Kidney (tissue), 14 donors: ENCODE results near the gene TENT5C. TPM values are rescaled to one million over a fixed set of nuclear protein-coding genes. Genes with fewer than 3 reads are reported as not detected.

Experiments
- DNase-seq, 5 donors: peaks; one replicate each; pipeline ENCODE4 v3.0.0-alpha.2; 2013 to 2020
- FAIRE-seq: peaks from 2 replicates; lab custom pipeline; 2012; peaks lifted over from hg19 to GRCh38; lab: Jason Lieb, UNC
- H3K27ac ChIP-seq, 2 donors: one replicate each; pipeline ENCODE4 v1.7.0; 2013; ENCODE audit warnings: low read depth in 2 of 2, low read length in 2 of 2, inconsistent platforms in 1 of 2
- H3K27me3 ChIP-seq: one replicate; pipeline ENCODE4 v1.7.1; 2013; ENCODE audit warnings: low read length, inconsistent platforms; ENCODE audit not compliant: control insufficient read depth, insufficient read depth
- H3K36me3 ChIP-seq, 3 donors: one replicate each; pipeline versions ENCODE4 v1.7.0 to v1.7.1; 2013; ENCODE audit warnings: low read length in 3 of 3, control low read depth in 1 of 3, inconsistent platforms in 1 of 3; ENCODE audit not compliant: insufficient read depth in 3 of 3, control insufficient read depth in 2 of 3
- H3K4me1 ChIP-seq, 3 donors: one replicate each; pipeline versions ENCODE4 v1.7.0 to v1.7.1; 2013; ENCODE audit warnings: low read length in 3 of 3, inconsistent platforms in 1 of 3, low read depth in 1 of 3; ENCODE audit not compliant: control insufficient read depth in 2 of 3, insufficient read depth in 2 of 3
- H3K4me3 ChIP-seq, 3 donors: one replicate each; pipeline versions ENCODE4 v1.7.0 to v1.8.1; 2013; ENCODE audit warnings: low read length in 3 of 3, control low read depth in 1 of 3, inconsistent platforms in 1 of 3
- H3K9ac ChIP-seq, 3 donors: one replicate each; pipeline versions ENCODE4 v1.7.0 to v1.7.1; 2013; ENCODE audit warnings: low read length in 3 of 3, control low read depth in 1 of 3, inconsistent platforms in 1 of 3
- H3K9me3 ChIP-seq, 3 donors: one replicate each; pipeline versions ENCODE4 v1.7.0 to v1.7.1; 2013; ENCODE audit warnings: low read length in 3 of 3, control low read depth in 1 of 3, inconsistent platforms in 1 of 3; ENCODE audit not compliant: control insufficient read depth in 2 of 3, insufficient read depth in 1 of 3
- intact Hi-C: fragments of 100-400 bp; cut with DNase I; formaldehyde crosslinking; loops from one replicate; pipeline ENCODE4 v1.11.1; 2022
- polyA plus RNA-seq: library from polyadenylated mRNA; stranded (reverse); fragments of 350-450 nt; fragmentation: Illumina TruSeq; extraction: RNeasy Lipid Tissue Mini Kit (QIAGEN cat#74804); gene quantifications from one replicate; pipeline ENCODE4 v1.2.3, GENCODE V29; 2014; ENCODE audit warnings: low read depth, low replicate concordance; ENCODE audit not compliant: insufficient read depth
- total RNA-seq: library from RNA; stranded (reverse); fragmentation: NEBNext Ultra II Directional; extraction: Animal tissue kit (Norgen Biotek cat#: 25700); gene quantifications from one replicate; pipeline ENCODE4 v1.2.1, GENCODE V29; 2021
- TF ChIP-seq, protein P1 (sequence below): IDR thresholded peaks from 3 replicates; pipeline ENCODE4 v1.5.1; 2012; ENCODE audit warnings: mild to moderate bottlenecking, moderate library complexity, borderline replicate concordance; ENCODE audit not compliant: insufficient read depth; ENCODE audit errors: extremely low read depth
- donor health status: control.
- donor health status: control.
- donor health status: control.
- donor health status: control.
- donor health status: control.
- donor health status: DM: yes; HTN: yes; CAD: no.
- donor health status: Normal renal cell carcinoma (clear cell type).

TENT5C gene
- total and polyA plus RNA-seq, 2 donors from 2014 or later: 6.1 to 22.2 TPM

DNA sequence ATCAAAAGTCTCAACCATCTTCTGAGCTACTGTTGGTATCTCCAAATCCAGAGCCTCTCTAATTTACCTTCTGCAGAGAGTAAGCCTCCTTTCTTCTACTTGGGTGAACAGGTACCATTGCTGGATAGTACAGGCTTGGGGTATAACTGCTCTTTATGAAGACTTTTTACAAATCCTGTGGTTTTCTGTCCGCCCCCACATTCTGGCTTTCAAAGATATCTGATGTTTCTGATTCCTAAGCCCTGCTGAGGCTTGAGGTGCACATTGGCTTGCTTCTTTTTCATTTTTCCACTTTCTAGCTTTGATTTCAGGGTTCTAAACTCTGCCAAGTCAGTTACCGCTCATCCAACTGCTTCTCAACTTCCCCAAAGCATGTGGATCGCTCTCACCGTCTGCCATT lies 37.1 kb downstream of the TENT5C start:
- Histone ChIP-seq H3K4me3 (no peak overlapping the region), H3K9ac (no peak overlapping the region), H3K9me3 (no peaks in the 10 kb centered on the region), H3K27me3 (no peaks in the 10 kb centered on the region), H3K27ac (no peak overlapping the region), H3K4me1 (no peaks in the 10 kb centered on the region), H3K36me3 (no peaks in the 10 kb centered on the region)
- DNase-seq (no peak), FAIRE-seq (no peak)
- TF ChIP-seq, protein P1, sequence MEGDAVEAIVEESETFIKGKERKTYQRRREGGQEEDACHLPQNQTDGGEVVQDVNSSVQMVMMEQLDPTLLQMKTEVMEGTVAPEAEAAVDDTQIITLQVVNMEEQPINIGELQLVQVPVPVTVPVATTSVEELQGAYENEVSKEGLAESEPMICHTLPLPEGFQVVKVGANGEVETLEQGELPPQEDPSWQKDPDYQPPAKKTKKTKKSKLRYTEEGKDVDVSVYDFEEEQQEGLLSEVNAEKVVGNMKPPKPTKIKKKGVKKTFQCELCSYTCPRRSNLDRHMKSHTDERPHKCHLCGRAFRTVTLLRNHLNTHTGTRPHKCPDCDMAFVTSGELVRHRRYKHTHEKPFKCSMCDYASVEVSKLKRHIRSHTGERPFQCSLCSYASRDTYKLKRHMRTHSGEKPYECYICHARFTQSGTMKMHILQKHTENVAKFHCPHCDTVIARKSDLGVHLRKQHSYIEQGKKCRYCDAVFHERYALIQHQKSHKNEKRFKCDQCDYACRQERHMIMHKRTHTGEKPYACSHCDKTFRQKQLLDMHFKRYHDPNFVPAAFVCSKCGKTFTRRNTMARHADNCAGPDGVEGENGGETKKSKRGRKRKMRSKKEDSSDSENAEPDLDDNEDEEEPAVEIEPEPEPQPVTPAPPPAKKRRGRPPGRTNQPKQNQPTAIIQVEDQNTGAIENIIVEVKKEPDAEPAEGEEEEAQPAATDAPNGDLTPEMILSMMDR: no peak
- intact Hi-C loops: no loop called here

DNA sequence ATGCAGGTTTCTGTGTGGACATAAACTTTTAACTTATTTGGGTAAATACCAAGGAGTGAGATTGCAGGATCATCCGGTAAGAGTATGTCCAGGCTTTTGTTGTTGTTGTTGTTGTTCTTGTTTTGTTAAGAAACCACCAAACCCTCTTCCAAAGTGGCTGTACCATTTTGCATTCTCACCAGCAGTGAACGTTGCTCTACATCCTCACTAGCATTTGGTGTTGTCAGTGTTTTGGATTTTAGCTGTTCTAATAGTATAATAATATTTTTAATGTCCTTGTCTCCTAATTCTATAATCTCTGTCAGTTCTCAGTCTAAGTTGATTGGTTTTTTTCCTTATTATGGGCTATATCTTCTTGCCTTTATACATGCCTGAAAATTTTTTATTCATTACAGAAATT lies 37.8 kb downstream of the TENT5C start:
- Histone ChIP-seq H3K27ac (no peak overlapping the region), H3K27me3 (no peaks in the 10 kb centered on the region), H3K9me3 (no peaks in the 10 kb centered on the region), H3K36me3 (no peaks in the 10 kb centered on the region), H3K9ac (no peak overlapping the region), H3K4me1 (no peaks in the 10 kb centered on the region), H3K4me3 (no peak overlapping the region)
- DNase-seq (no peak), FAIRE-seq (no peak)
- intact Hi-C loops: no loop called here
- TF ChIP-seq, protein P1: no peak

DNA sequence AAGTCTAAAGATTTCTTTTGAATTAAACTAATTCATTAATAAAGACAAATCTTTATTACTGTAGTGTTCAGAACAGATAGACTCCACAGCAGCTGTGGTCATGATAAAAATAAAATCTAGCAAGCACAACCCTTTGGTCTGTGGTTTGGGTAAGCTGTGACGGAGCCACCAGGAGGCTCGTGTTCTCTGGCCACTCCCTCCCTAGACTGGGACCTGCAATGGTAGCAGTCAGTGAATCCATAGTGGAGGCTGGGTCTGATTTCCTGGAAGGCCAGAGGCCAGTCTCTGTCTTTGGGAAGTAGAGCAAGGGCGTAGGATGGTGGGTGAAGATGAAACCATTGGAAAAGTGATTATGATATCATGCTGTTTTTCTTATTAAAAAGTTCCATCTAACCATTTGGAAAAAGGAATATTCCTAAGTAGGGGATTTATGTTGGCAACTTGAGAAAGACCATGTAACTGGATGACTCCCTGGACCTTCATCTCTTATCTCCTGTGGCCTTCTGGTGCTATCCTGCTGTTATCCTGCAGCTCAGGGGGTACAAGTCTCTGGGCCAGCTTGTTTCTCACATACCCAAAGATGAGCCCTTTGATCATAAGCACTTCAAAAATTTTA lies 39.0 kb downstream of the TENT5C start:
- Histone ChIP-seq H3K9me3 (no peaks in the 10 kb centered on the region), H3K27ac (no peak overlapping the region), H3K36me3 (no peaks in the 10 kb centered on the region), H3K27me3 (no peaks in the 10 kb centered on the region), H3K4me3 (no peak overlapping the region), H3K9ac (no peak overlapping the region), H3K4me1 (no peaks in the 10 kb centered on the region)
- intact Hi-C loops: no loop called here
- TF ChIP-seq, protein P1: no peak
- no peak for FAIRE-seq
- no peak for DNase-seq

DNA sequence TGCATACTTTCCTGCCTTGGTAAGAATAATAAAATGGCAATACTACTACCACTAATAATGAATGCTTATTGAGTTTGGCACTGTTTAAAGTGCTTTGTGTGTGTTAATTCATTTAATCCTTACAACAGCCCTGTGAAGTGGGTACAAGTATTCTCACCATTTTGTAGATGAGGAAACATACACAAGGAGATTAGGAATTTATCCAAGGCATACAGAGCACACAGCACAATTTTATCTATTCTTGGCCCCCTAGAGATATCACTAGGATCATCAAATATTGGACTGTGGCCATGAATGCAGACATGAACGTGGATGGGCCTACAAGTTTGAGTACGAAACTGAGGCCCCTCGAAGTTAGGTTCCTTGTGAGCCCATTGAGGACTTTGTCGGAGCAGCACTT lies 39.5 kb downstream of the TENT5C start:
- no peak for FAIRE-seq
- no peaks in the 10 kb centered on the region for H3K4me1 ChIP-seq
- no peaks in the 10 kb centered on the region for H3K27me3 ChIP-seq
- H3K27ac ChIP-seq: no peak overlapping the region
- H3K36me3 ChIP-seq: no peaks in the 10 kb centered on the region
- no peak for DNase-seq
- TF ChIP-seq, protein P1: no peak
- H3K9me3 ChIP-seq: no peaks in the 10 kb centered on the region
- no peak overlapping the region for H3K9ac ChIP-seq
- H3K4me3 ChIP-seq: no peak overlapping the region
- intact Hi-C loops: no loop called here
